OCI-LY1 (cell line): ENCODE data around the gene KDM5C.

Experiments
- H2AFZ ChIP-seq: fragments of 200-600 bp; sonication (generic), shearing (Covaris generic); 2 replicates; pipeline ENCODE4 v1.6.0; 2014; ENCODE audit warnings: antibody characterized with exemption, mild to moderate bottlenecking, low read length
- H3F3A ChIP-seq: fragments of 200-600 bp; sonication (generic), shearing (Covaris generic); 2 replicates; pipeline ENCODE4 v1.6.0; 2014; ENCODE audit warnings: mild to moderate bottlenecking, antibody characterized with exemption, low read length, moderate library complexity; ENCODE audit not compliant: insufficient read depth
- H3K27ac ChIP-seq: fragments of 200-600 bp; sonication (generic); 2 replicates; pipeline ENCODE4 v1.5.1; 2014; ENCODE audit warnings: low read length, mixed run types, mild to moderate bottlenecking, low read depth; ENCODE audit not compliant: poor library complexity, severe bottlenecking
- H3K27me3 ChIP-seq: fragments of 200-600 bp; sonication (generic); 2 replicates; pipeline ENCODE4 v1.6.0; 2014; ENCODE audit warnings: antibody characterized with exemption, mild to moderate bottlenecking, low read length, moderate library complexity; ENCODE audit not compliant: insufficient read depth
- H3K36me3 ChIP-seq: fragments of 200-600 bp; sonication (generic); 2 replicates; pipeline ENCODE4 v1.6.1; 2014; ENCODE audit warnings: mild to moderate bottlenecking, antibody characterized with exemption, low read length, moderate library complexity, mixed read lengths; ENCODE audit not compliant: insufficient read depth
- H3K4me1 ChIP-seq: fragments of 200-600 bp; sonication (generic); 2 replicates; pipeline ENCODE4 v1.5.1; 2014; ENCODE audit warnings: mild to moderate bottlenecking, low read length, moderate library complexity; ENCODE audit not compliant: insufficient read depth, severe bottlenecking
- H3K4me2 ChIP-seq: fragments of 200-600 bp; sonication (generic), shearing (Covaris generic); 2 replicates; pipeline ENCODE4 v1.6.1; 2014; ENCODE audit warnings: low read length
- H3K4me3 ChIP-seq: fragments of 200-600 bp; sonication (generic); 2 replicates; pipeline ENCODE4 v1.5.1; 2014; ENCODE audit warnings: low read length, low read depth, mild to moderate bottlenecking, mixed read lengths; ENCODE audit not compliant: poor library complexity, severe bottlenecking
- H3K79me2 ChIP-seq: fragments of 200-600 bp; shearing (Covaris generic); 2 replicates; pipeline ENCODE4 v1.6.1; 2016; ENCODE audit warnings: mixed run types, low read length, mixed read lengths; ENCODE audit not compliant: insufficient read depth
- H3K9ac ChIP-seq: fragments of 200-600 bp; sonication (generic), shearing (Covaris generic); 2 replicates; pipeline ENCODE4 v1.6.1; 2014; ENCODE audit warnings: mild to moderate bottlenecking, low read length, mixed read lengths
- H3K9me2 ChIP-seq: fragments of 200-600 bp; sonication (generic), shearing (Covaris generic); 2 replicates; pipeline ENCODE4 v1.6.1; 2014; ENCODE audit warnings: low read depth, mild to moderate bottlenecking, low read length, mixed read lengths
- H3K9me3 ChIP-seq: fragments of 200-600 bp; shearing (Covaris generic); 2 replicates; pipeline ENCODE4 v1.6.1; 2014; ENCODE audit warnings: low read length, mixed read lengths
- H4K20me1 ChIP-seq: fragments of 200-600 bp; sonication (generic), shearing (Covaris generic); 2 replicates; pipeline ENCODE4 v1.6.0; 2016; ENCODE audit warnings: mild to moderate bottlenecking, low read length; ENCODE audit not compliant: insufficient read depth
- EZH2 ChIP-seq: fragments of 200-600 bp; sonication (generic), shearing (Covaris generic); IDR thresholded peaks from 2 replicates; pipeline ENCODE4 v1.8.0; 2017; ENCODE audit warnings: borderline replicate concordance, mixed run types, mild to moderate bottlenecking, antibody characterized with exemption, low read length, moderate library complexity, mixed read lengths
- TF ChIP-seq, protein P1 (sequence below): fragments of 200-600 bp; sonication (generic), shearing (Covaris generic); IDR thresholded peaks from 2 replicates; pipeline ENCODE4 v1.5.1; 2017; ENCODE audit warnings: mild to moderate bottlenecking, antibody characterized with exemption, low read length, moderate library complexity, mixed read lengths

KDM5C gene

DNA sequence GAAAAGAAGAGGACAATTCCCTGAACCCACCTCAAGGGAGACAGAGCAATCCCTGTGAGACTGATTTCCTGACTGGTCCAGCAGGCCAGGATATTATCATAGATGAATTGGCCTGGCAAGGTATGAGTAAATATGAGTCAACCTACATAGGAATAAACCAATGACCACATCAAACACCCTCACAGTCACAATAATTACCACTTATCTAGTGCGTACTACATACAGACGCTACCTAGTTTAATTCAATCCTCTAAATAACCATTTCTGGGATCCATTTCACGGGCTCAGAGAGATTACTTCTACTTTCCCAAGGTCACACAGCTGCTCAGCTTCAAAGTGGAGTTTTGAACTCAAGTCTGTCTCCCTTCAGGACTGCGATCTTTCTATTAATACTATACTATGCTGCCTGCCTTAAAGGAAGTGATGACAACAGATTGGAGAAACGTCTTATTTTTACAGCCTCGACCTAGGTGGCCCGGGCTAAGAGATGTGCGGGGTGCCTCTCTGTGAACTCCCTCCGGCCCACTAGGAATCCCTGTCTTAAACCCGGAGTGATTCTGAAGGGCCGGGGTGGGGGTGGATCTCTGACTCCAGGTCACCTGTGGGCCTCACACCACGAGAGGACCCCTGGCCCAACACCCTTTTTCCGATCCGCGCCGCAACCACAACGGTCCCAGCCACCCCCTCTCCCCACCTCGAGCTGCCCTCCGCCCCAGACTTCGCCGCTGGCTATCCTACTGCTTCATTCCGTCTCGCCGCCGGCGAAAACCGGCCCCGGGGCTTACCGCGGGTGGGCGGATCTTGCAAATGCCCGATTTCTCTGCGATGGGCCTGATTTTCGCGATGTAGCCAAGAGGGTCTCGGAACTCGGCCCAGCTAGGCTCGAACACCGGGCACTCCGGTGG is 800 bp downstream of the KDM5C start:
- Histone ChIP-seq H3K4me2 (peak overlapping the region; percentile 90), H3K9me3 (no peaks in the 10 kb centered on the region), H3K9me2 (no peaks in the 10 kb centered on the region), H3K36me3 (peaks cover 25% of the 10 kb centered on the region), H3K4me1 (peaks cover 31% of the 10 kb centered on the region), H3K79me2 (peaks cover 38% of the 10 kb centered on the region), H3F3A (no peaks in the 10 kb centered on the region), H3K4me3 (peak overlapping the region; percentile 67), H3K27ac (peak overlapping the region; percentile 80), H2AFZ (no peak overlapping the region), H3K9ac (peak overlapping the region; percentile 78), H4K20me1 (no peaks in the 10 kb centered on the region), H3K27me3 (no peaks in the 10 kb centered on the region)
- TF ChIP-seq, protein P1, sequence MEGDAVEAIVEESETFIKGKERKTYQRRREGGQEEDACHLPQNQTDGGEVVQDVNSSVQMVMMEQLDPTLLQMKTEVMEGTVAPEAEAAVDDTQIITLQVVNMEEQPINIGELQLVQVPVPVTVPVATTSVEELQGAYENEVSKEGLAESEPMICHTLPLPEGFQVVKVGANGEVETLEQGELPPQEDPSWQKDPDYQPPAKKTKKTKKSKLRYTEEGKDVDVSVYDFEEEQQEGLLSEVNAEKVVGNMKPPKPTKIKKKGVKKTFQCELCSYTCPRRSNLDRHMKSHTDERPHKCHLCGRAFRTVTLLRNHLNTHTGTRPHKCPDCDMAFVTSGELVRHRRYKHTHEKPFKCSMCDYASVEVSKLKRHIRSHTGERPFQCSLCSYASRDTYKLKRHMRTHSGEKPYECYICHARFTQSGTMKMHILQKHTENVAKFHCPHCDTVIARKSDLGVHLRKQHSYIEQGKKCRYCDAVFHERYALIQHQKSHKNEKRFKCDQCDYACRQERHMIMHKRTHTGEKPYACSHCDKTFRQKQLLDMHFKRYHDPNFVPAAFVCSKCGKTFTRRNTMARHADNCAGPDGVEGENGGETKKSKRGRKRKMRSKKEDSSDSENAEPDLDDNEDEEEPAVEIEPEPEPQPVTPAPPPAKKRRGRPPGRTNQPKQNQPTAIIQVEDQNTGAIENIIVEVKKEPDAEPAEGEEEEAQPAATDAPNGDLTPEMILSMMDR = no peak
- no peak for TF ChIP-seq EZH2

DNA sequence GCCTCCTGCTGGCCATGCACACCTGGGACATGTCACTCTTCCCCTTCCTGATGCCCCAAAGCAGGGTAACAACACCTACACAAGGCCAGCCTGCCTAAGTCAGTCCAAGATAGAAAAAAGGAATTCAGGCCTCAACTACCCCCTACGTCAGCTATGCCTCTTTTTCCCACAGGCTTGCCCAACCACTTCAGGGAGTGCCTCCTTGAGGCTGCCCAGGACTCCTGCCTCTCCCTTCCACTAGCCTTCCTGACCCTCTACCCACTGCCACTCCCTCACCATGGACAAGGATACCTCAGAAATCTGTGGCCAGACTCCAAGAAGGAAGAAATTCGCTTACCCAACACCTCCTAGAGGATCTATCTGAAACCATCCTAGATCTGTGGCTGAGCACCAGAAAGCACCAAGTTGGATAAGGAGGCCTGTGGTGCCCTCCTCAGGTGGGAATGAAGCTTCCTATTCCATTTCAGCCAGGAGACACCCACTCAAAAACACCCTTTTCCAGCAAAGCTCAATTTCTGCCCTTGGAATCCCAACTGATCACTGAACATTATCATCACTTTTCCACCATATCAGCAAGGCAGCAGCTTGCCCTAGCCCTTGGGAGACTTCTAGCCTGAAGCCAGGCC is 1.8 kb downstream of the KDM5C start:
- Histone ChIP-seq H2AFZ (no peak overlapping the region), H3K4me3 (peak overlapping the region; percentile 67), H3K27ac (no peak overlapping the region), H3K4me2 (peak overlapping the region; percentile 90), H3F3A (no peaks in the 10 kb centered on the region), H3K9ac (peak overlapping the region; percentile 78), H3K9me2 (no peaks in the 10 kb centered on the region), H3K27me3 (no peaks in the 10 kb centered on the region), H4K20me1 (no peaks in the 10 kb centered on the region), H3K79me2 (peaks cover 38% of the 10 kb centered on the region), H3K9me3 (no peaks in the 10 kb centered on the region), H3K36me3 (peaks cover 35% of the 10 kb centered on the region), H3K4me1 (peaks cover 31% of the 10 kb centered on the region)
- TF ChIP-seq, protein P1 = no peak
- no peak for TF ChIP-seq EZH2

DNA sequence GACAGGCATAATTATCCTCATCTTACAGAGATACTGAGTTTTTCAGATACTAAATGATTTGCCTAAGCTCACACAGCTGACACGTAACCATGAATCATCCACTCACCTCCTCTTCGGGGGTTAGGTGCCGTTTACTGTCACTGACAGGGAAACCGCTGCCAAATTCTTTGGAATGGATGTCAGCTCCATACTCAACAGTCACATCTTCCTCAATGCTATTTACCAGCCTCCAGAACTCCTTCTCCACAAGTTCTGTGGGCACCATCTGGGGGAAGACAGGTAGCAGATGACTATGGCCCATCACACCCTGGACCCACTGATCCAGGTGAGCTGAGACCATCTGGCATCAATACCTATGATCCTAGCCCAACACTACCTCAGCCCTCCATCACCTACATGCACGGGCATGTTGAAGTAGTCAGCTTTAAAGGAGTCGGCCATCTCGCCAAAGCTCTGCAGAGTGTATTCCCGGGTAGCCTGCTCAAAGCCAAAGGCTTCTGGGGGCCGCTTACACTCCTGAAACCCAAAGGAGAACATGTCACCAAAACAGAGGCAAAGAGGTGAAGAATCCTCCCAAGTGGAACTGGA is 13.5 kb downstream of the KDM5C start:
- no peaks in the 10 kb centered on the region for H3F3A ChIP-seq
- no peak overlapping the region for H3K9ac ChIP-seq
- no peaks in the 10 kb centered on the region for H3K27me3 ChIP-seq
- no peaks in the 10 kb centered on the region for H3K79me2 ChIP-seq
- H4K20me1 ChIP-seq = no peaks in the 10 kb centered on the region
- no peaks in the 10 kb centered on the region for H3K4me1 ChIP-seq
- H3K9me2 ChIP-seq = no peaks in the 10 kb centered on the region
- no peak overlapping the region for H3K27ac ChIP-seq
- H3K9me3 ChIP-seq = no peaks in the 10 kb centered on the region
- no peak overlapping the region for H3K4me2 ChIP-seq
- TF ChIP-seq, protein P1 = no peak
- no peak for TF ChIP-seq EZH2
- no peak overlapping the region for H2AFZ ChIP-seq
- H3K4me3 ChIP-seq = no peak overlapping the region
- H3K36me3 ChIP-seq = peaks cover 72% of the 10 kb centered on the region
